GM10266 (cell line): ENCODE results near the gene ZBTB47.
A peak's percentile ranks its signal among the peaks of the same experiment; 100 is the strongest.

Experiments
- DNase-seq: peaks from one replicate; pipeline ENCODE4 v3.0.0; 2012; ENCODE audit errors: extremely low spot score
- TF ChIP-seq, protein P1 (sequence below): IDR thresholded peaks from 2 replicates; pipeline ENCODE4 v1.5.1; 2012; ENCODE audit warnings: mild to moderate bottlenecking, low read depth; ENCODE audit not compliant: control insufficient read depth, insufficient read depth; ENCODE audit errors: missing control alignments

ZBTB47 gene

DNA sequence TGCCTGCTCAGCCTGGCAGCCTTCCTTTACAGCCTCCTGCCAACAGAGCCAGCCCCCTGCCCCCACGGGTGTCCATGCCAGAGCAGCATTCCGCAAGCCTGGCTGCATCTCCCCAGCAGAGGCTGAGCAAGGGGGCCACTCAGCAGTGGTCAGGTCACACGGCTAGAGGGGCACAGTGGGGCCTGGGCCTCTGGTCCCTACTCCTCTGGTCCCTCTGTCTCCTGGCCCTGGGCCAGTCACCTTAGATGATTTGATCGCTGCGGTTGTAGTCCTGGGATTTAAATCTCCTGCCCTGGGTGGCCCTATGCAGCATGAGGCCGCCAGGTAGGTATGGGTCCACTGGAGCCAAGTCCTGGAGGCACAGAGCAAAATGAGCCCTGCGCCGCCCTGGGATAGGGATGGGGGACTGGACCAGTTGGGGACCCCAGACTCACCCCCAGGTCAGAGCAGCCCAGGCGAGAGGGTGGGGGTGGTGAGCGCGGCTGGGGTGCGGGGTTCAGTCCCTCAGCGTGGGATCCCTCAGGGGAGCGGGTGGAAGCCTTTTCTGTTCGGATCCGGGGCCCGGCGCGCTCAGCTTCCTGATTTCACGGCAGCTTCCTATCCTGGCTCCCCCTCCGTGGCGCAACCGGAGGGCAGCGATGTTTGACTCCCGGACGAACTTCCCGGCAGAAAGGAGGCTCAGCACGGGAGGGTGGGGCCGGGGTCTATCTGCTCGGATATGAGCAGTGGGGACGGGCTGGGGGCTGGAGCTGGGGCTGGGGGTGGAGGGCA is at the start of gene ZBTB47:
Gene ZBTB47, plus strand, starts transcription at position 138 of the 771 bp plus-strand sequence. CDS start 4,659 bp downstream, outside the sequence.
- TF ChIP-seq, protein P1, sequence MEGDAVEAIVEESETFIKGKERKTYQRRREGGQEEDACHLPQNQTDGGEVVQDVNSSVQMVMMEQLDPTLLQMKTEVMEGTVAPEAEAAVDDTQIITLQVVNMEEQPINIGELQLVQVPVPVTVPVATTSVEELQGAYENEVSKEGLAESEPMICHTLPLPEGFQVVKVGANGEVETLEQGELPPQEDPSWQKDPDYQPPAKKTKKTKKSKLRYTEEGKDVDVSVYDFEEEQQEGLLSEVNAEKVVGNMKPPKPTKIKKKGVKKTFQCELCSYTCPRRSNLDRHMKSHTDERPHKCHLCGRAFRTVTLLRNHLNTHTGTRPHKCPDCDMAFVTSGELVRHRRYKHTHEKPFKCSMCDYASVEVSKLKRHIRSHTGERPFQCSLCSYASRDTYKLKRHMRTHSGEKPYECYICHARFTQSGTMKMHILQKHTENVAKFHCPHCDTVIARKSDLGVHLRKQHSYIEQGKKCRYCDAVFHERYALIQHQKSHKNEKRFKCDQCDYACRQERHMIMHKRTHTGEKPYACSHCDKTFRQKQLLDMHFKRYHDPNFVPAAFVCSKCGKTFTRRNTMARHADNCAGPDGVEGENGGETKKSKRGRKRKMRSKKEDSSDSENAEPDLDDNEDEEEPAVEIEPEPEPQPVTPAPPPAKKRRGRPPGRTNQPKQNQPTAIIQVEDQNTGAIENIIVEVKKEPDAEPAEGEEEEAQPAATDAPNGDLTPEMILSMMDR: no peak
- peak; percentile 42 for DNase-seq

DNA sequence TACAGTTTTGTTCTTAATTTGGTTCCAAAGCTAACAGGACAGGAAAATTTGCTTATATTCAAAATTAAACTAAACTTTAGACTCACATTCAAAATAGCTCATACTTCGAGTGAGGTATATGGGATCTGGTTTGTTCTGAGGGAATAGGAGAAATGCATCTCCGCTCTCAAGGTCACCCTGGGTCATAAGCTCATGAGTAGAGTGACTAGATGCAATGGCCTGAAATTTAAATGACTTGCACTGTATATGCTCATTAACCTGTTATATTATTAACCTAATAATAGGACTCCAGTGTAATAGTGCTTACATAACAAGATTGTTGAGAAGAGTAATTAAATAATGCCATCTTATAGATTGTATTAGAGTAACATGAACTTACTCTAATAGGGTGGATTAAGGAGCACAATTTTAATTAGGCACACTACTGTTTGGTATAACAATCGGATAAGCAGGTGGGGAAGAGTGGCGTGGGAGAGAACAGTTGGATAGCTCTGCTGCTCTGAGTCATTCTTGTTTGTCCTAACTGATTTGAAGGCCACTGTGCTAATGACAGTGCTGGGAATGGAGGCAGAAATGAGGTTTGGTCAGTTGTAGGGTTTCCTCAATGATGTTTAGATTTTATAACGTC is 47.8 kb upstream of the ZBTB47 start:
- no peak for DNase-seq
- TF ChIP-seq, protein P1: no peak

DNA sequence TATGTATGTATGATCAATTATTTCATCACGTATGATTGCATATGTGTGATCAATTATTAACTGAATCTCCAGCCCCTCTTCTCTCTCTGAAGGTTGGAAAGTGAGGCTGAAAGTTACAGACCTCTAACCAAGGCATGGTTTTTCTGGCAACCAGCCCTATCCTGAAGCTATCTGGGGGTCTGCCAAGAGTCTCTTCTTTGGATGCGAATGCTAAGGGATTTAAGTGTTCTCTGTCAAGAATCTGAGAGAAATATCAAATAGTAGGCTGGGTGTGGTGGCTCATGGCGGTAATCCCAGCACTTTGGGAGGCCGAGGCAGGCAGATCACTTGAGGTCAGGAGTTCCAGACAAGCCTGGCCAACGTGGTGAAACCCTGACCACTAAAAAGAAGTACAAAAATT is 44.9 kb upstream of the ZBTB47 start:
- TF ChIP-seq, protein P1: no peak
- no peak for DNase-seq

DNA sequence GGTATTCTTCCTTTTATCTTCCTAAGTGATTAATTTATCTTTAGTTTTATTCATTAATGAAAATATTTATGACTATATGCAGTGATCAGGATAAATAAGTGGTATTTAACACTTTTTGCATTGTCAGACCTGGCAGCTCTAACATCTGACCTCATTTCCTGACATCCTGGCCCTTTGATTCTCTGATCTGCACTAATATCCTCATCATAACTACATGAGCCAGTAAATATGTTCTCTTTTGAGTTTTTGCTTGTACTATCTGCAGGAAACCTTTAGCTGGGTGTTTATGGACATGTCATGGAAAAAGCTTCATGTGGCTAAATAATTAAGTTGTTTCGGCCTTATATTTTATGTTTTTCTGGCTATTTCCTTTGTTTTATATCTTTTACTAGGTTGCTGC is 42.5 kb upstream of the ZBTB47 start:
- TF ChIP-seq, protein P1: no peak
- DNase-seq: no peak

DNA sequence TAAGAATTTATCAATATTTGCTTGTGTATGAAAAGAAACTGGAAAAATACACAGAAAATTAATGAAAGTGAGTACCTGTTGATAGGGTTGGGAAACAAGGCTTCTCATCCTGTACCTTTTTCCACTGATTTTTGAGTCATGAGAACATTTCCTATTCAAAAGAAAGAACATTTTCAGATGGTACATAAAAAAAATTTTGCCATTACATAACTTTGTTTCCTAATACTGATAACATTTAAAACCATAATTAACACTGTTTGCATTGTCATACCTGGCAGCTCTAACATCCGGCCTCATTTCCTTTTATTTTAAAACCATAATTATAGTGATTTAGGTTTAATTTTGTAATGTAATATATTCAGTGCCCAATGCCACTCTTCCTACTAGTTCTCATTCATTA is 41.3 kb upstream of the ZBTB47 start:
- TF ChIP-seq, protein P1: no peak
- no peak for DNase-seq

DNA sequence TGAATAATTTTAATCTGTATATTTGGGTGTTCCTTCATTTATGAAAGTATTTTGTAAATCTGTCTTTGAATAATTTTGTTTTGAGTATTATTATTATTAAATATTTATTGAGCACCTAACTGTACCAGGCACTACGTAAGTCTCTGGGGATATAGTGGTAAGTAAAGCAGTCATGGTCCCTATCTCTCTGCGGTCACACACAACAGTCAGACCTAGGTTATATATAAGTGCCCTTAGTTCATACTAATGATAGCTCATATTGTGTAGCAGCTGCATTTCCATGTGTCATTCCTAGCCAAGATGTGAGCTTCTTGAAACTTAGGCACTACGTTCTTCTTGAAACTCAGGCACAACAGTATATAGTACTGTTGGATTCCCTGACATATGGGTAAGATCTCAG is 40.6 kb upstream of the ZBTB47 start:
- TF ChIP-seq, protein P1: no peak
- DNase-seq: peak; percentile 8

DNA sequence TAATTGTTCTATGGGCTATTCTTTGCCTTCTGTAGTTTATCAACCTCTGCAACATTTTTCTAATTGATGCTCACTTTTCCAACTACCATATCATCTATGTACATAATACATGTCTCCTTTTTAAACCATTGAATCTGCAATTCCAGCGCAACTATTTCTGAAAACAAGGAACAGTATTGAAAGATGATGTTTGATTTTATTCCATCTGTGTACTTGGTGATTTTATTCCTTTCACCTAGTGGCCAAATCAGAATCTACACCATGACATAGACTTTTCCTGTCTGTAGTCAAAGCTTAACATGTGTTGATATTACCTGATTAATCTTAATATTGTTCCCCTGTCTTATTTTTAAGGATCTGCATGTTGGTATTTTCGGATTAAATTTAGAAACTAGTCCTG is 40.0 kb upstream of the ZBTB47 start:
- no peak for DNase-seq
- TF ChIP-seq, protein P1: no peak
